Activated naive CD4-positive, alpha-beta T cell treated with anti-CD3 and anti-CD28 coated beads, Interleukin-2, amount 50 U/mL, for 24 hours (primary cell): ENCODE results near the gene FXYD4.
"Not testable (repeated sequence)": the region's sequence is repeated elsewhere in the genome, so short reads cannot be mapped to it uniquely, and the experiment has no call there.

Experiments used
- H3K27ac Mint-ChIP-seq: one replicate; pipeline ENCODE4 v1.8.0; 2021; ENCODE audit warnings: mild to moderate bottlenecking, mixed read lengths
- H3K27me3 Mint-ChIP-seq: one replicate; pipeline ENCODE4 v1.8.0; 2021; ENCODE audit warnings: mixed read lengths
- H3K36me3 Mint-ChIP-seq: one replicate; pipeline ENCODE4 v1.8.0; 2021; ENCODE audit warnings: mixed read lengths
- H3K4me1 Mint-ChIP-seq: one replicate; pipeline ENCODE4 v1.8.0; 2021; ENCODE audit warnings: mixed read lengths
- H3K4me3 Mint-ChIP-seq: one replicate; pipeline ENCODE4 v1.8.0; 2021; ENCODE audit warnings: mild to moderate bottlenecking, mixed read lengths
- H3K9me3 Mint-ChIP-seq: one replicate; pipeline ENCODE4 v1.8.0; 2021; ENCODE audit warnings: mixed read lengths

Gene FXYD4

GRCh38 chr10:43380610-43381222 lies 9.3 kb downstream of the FXYD4 start:
- Mint-ChIP-seq H3K36me3 (peaks cover 1% of the 10 kb centered on the region), H3K4me1 (peaks cover 5% of the 10 kb centered on the region), H3K9me3 (no peaks in the 10 kb centered on the region), H3K4me3 (no peak overlapping the region), H3K27ac (no peak overlapping the region), H3K27me3 (no peaks in the 10 kb centered on the region)

- H3K27me3 Mint-ChIP-seq: no peaks in the 10 kb centered on the region
- peaks cover 23% of the 10 kb centered on the region for H3K4me1 Mint-ChIP-seq
- H3K27ac Mint-ChIP-seq: peak overlapping the region; percentile 46
- H3K9me3 Mint-ChIP-seq: no peaks in the 10 kb centered on the region
- no peak overlapping the region for H3K4me3 Mint-ChIP-seq
- H3K36me3 Mint-ChIP-seq: peaks cover 11% of the 10 kb centered on the region
These were observed 12.0 kb downstream of the FXYD4 start for GRCh38 chr10:43383204-43383971.

GRCh38 chr10:43384252-43385221 lies 13.1 kb downstream of the FXYD4 start:
- Mint-ChIP-seq H3K27me3 (no peaks in the 10 kb centered on the region), H3K9me3 (no peaks in the 10 kb centered on the region), H3K27ac (peak overlapping the region; percentile 0), H3K36me3 (peaks cover 16% of the 10 kb centered on the region), H3K4me3 (no peak overlapping the region), H3K4me1 (peaks cover 34% of the 10 kb centered on the region)

- Mint-ChIP-seq H3K9me3 (no peaks in the 10 kb centered on the region), H3K4me1 (peaks cover 42% of the 10 kb centered on the region), H3K27ac (peak overlapping the region; percentile 51), H3K36me3 (peaks cover 19% of the 10 kb centered on the region), H3K27me3 (no peaks in the 10 kb centered on the region), H3K4me3 (no peak overlapping the region)
These were observed 14.1 kb downstream of the FXYD4 start for GRCh38 chr10:43385412-43386004.

GRCh38 chr10:43386549-43386948 lies 15.1 kb downstream of the FXYD4 start:
- Mint-ChIP-seq H3K36me3 (peaks cover 19% of the 10 kb centered on the region), H3K4me3 (no peak overlapping the region)

GRCh38 chr10:43386981-43387677 lies 15.7 kb downstream of the FXYD4 start:
- H3K4me1 Mint-ChIP-seq: peaks cover 48% of the 10 kb centered on the region
- no peaks in the 10 kb centered on the region for H3K9me3 Mint-ChIP-seq
- H3K4me3 Mint-ChIP-seq: no peak overlapping the region
- no peaks in the 10 kb centered on the region for H3K27me3 Mint-ChIP-seq
- peaks cover 22% of the 10 kb centered on the region for H3K36me3 Mint-ChIP-seq
- H3K27ac Mint-ChIP-seq: peak overlapping the region; percentile 53

More at GRCh38 chr10:43386549-43386948, 15.1 kb downstream of the FXYD4 start:
- Mint-ChIP-seq H3K27ac (peak overlapping the region; percentile 53), H3K27me3 (no peaks in the 10 kb centered on the region), H3K9me3 (no peaks in the 10 kb centered on the region), H3K4me1 (peaks cover 44% of the 10 kb centered on the region)

- Mint-ChIP-seq H3K36me3 (peaks cover 25% of the 10 kb centered on the region), H3K4me3 (no peak overlapping the region), H3K27ac (peak overlapping the region; percentile 17), H3K9me3 (no peaks in the 10 kb centered on the region), H3K4me1 (peaks cover 54% of the 10 kb centered on the region), H3K27me3 (no peaks in the 10 kb centered on the region)
These were observed 16.2 kb downstream of the FXYD4 start for GRCh38 chr10:43387678-43388032.

GRCh38 chr10:43389867-43390266 lies 18.4 kb downstream of the FXYD4 start:
- peaks cover 70% of the 10 kb centered on the region for H3K4me1 Mint-ChIP-seq
- no peak overlapping the region for H3K27ac Mint-ChIP-seq
- H3K9me3 Mint-ChIP-seq: no peaks in the 10 kb centered on the region
- no peaks in the 10 kb centered on the region for H3K27me3 Mint-ChIP-seq
- H3K36me3 Mint-ChIP-seq: peaks cover 34% of the 10 kb centered on the region
- H3K4me3 Mint-ChIP-seq: no peak overlapping the region

GRCh38 chr10:43390333-43390732 lies 18.9 kb downstream of the FXYD4 start:
- Mint-ChIP-seq H3K9me3 (no peaks in the 10 kb centered on the region), H3K36me3 (peaks cover 34% of the 10 kb centered on the region), H3K4me3 (no peak overlapping the region), H3K27ac (peak overlapping the region; percentile 80), H3K4me1 (peaks cover 75% of the 10 kb centered on the region), H3K27me3 (no peaks in the 10 kb centered on the region)

- H3K4me3 Mint-ChIP-seq: no peak overlapping the region
- H3K27me3 Mint-ChIP-seq: no peaks in the 10 kb centered on the region
- H3K4me1 Mint-ChIP-seq: peaks cover 79% of the 10 kb centered on the region
- peak overlapping the region; percentile 80 for H3K27ac Mint-ChIP-seq
- H3K36me3 Mint-ChIP-seq: peaks cover 33% of the 10 kb centered on the region
- no peaks in the 10 kb centered on the region for H3K9me3 Mint-ChIP-seq
These were observed 19.3 kb downstream of the FXYD4 start for GRCh38 chr10:43390759-43391158.

- Mint-ChIP-seq H3K9me3 (no peaks in the 10 kb centered on the region), H3K4me1 (peaks cover 80% of the 10 kb centered on the region), H3K27ac (peak overlapping the region; percentile 86), H3K4me3 (no peak overlapping the region), H3K36me3 (peaks cover 37% of the 10 kb centered on the region), H3K27me3 (no peaks in the 10 kb centered on the region)
These were observed 20.1 kb downstream of the FXYD4 start for GRCh38 chr10:43391496-43391895.

- H3K9me3 Mint-ChIP-seq: no peaks in the 10 kb centered on the region
- H3K36me3 Mint-ChIP-seq: peaks cover 32% of the 10 kb centered on the region
- H3K27me3 Mint-ChIP-seq: no peaks in the 10 kb centered on the region
- H3K4me3 Mint-ChIP-seq: peak overlapping the region; percentile 13
- peaks cover 75% of the 10 kb centered on the region for H3K4me1 Mint-ChIP-seq
- H3K27ac Mint-ChIP-seq: peak overlapping the region; percentile 37
These were observed 21.3 kb downstream of the FXYD4 start for GRCh38 chr10:43392748-43393147.

GRCh38 chr10:43393186-43393585 lies 21.8 kb downstream of the FXYD4 start:
- not testable (repeated sequence) for H3K4me3 Mint-ChIP-seq, H3K27me3 Mint-ChIP-seq, H3K9me3 Mint-ChIP-seq
- peaks cover 35% of the 10 kb centered on the region for H3K36me3 Mint-ChIP-seq
- H3K4me1 Mint-ChIP-seq: peaks cover 77% of the 10 kb centered on the region
- peak overlapping the region; percentile 37 for H3K27ac Mint-ChIP-seq

- Mint-ChIP-seq H3K4me3 (peak overlapping the region; percentile 2), H3K9me3 (no peaks in the 10 kb centered on the region), H3K27ac (peak overlapping the region; percentile 66), H3K27me3 (no peaks in the 10 kb centered on the region), H3K36me3 (peaks cover 30% of the 10 kb centered on the region), H3K4me1 (peaks cover 74% of the 10 kb centered on the region)
These were observed 22.3 kb downstream of the FXYD4 start for GRCh38 chr10:43393606-43394360.
